ENCODE measurements around the gene STARD9.
A peak's percentile ranks its signal among the peaks of the same experiment; 100 is the strongest.

STARD9 gene

DNA sequence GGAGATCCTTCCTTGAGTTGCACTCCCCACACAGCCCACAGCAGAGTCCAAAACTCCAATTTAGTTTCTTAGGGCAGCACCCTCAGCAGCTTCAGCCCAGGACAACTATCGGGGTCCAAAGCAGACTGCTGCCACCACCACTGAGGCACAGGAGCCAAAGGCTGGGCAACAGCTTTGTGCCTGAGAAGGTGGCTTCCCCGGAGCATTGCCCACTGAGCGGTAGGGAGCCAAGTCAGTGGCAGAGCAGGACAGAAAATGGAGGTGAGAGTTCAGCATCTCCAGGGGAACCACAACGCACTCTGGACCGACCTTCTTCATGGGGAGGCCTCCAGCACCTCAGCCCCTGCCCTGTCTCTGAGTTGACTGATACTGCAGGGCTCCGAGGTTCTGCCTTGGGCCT lies 118.1 kb downstream of the STARD9 start:
- no peak for DNase-seq (ENCODE audit: low read depth in 1 of 2, low spot score in 1 of 2)

DNA sequence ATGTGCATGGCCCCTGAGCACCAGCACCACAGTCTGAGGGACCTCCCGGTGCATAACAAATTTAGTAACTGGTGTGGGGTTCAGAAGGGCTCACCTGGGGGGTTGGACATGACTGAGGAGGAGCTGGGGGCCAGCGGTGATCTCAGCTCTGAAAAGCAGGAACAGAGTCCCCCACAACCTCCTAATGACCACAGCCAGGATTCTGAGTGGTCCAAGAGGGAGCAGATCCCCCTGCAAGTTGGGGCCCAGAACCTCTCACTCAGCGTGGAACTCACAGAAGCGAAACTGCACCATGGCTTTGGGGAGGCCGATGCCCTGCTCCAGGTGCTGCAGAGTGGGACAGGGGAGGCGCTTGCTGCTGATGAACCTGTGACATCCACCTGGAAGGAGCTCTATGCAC lies 118.5 kb downstream of the STARD9 start:
- DNase-seq (ENCODE audit: low read depth in 1 of 2, low spot score in 1 of 2): no peak

DNA sequence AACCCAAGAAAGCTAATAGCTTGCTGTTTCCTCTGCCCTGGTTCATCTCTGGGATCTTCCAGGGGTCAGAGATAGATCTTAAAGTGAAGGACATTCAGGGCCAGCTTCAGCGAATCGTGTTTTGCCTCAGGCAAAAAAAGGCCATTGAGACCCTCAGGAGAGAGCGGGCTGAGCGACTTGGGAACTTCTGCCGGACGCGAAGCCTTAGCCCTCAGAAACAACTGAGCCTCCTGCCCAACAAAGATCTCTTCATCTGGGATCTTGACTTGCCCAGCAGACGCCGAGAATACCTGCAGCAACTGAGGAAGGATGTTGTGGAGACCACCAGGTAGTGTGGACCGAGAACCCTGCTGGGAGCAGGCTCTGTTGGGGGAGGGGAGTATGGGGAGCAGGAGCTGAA lies 119.0 kb downstream of the STARD9 start:
- DNase-seq (ENCODE audit: low read depth in 1 of 2, low spot score in 1 of 2): no peak

DNA sequence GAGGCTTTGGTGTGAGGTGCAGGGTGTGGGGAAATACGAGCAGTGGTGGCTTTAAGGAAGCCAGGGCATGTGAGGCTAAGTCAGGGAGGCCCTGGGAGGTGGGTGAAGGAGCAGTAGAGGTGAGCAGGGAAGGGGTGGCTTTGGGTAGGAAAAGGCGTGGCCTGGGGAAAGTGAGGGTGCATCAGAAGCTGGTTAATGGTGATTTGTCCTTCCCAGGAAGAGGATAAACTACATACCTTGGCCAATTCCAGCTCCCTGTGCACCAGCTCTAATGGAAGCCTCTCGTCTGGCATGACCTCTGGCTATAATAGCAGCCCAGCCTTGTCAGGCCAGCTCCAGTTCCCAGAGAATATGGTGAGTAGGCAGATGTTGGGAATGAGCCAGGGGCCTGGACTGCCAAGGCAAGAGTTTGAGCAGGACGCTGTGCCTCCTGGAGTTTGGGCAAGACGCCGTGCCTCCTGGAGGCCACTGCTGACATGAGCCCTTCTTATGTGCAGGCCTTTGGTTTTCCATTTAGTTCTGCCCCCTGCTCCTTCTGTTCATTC lies 120.2 kb downstream of the STARD9 start:
- no peak for DNase-seq (ENCODE audit: low read depth in 1 of 2, low spot score in 1 of 2)

DNA sequence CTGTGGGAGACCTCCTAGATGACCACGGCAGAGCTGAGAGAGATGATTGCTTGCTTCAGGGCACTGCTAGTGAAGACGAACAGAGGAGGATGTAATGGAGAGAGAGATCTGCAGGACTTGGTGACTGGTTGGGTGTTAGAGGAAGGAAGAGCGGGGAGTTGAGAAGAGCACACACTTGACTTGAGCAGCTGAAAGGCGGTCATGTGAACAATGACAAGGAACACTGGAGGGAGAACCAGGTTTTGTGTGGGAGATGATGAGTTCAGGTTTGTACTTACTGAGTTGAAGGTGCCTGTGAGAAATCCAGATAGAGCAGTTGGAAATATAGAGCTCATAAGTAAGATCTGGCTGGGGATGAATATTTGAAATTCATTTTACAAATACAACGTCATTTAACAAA lies 121.2 kb downstream of the STARD9 start:
- no peak for DNase-seq (ENCODE audit: low read depth in 1 of 2, low spot score in 1 of 2)

DNA sequence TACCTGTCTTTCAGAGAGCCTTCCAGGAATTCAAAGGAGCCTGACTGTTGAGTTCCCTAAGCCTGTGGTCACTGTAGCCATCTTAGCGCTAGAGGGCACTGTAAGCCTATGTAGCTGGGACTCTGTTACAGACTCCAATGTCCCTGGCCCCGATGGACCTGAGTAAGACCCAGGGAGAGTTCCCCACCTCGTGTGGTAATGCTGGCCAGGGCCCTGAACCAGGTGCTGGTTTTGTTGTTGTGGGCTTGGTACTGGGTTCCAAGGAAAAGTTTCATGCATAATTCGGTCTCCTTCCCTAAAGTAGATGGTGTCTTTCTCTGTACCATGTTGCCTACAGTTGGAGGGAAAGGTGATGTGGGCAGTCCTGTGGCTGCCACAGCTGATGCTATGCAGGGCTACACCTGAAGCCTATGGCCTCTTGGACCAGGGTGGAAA lies 129.1 kb downstream of the STARD9 start:
- DNase-seq (ENCODE audit: low read depth in 1 of 2, low spot score in 1 of 2): peak; percentile 8 to 17

DNA sequence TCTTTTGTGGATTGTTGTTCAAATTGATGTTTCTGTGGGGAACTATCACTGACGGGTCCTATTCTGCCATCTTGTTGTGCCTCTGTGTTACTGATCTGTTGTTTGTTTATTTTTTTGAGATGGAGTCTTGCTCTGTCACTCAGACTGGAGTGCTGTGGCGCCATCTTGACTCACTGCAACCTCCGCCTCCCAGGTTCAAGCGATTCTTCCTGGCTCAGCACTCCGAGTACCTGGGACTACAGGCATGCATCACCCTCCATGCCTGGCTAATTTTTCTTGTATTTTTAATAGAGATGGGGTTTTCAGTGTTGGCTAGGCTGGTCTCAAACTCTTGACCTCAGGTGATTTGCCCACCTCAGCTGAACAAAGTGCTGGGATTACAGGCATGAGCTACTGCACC lies 129.9 kb downstream of the STARD9 start:
- no peak for DNase-seq (ENCODE audit: low read depth in 1 of 2, low spot score in 1 of 2)

DNA sequence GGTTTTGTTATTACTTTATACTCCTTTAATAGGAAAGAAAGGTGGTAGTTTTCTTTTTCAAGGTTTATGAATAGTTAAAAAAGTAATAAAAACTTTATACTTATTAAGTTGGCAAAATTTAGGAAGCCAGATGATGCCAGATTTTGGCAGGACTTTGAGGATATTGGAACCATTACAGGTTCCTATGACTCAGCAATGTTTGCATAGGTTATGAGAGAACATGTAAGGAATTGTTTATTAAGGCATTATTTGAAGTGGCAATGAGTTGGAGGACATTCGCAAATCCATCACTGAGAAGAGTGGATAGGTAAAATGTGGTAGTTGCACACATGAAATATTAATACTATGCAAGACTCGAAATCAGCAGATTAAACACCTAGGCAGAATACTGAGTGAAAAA lies 131.7 kb downstream of the STARD9 start:
- DNase-seq (ENCODE audit: low read depth in 1 of 2, low spot score in 1 of 2): no peak

DNA sequence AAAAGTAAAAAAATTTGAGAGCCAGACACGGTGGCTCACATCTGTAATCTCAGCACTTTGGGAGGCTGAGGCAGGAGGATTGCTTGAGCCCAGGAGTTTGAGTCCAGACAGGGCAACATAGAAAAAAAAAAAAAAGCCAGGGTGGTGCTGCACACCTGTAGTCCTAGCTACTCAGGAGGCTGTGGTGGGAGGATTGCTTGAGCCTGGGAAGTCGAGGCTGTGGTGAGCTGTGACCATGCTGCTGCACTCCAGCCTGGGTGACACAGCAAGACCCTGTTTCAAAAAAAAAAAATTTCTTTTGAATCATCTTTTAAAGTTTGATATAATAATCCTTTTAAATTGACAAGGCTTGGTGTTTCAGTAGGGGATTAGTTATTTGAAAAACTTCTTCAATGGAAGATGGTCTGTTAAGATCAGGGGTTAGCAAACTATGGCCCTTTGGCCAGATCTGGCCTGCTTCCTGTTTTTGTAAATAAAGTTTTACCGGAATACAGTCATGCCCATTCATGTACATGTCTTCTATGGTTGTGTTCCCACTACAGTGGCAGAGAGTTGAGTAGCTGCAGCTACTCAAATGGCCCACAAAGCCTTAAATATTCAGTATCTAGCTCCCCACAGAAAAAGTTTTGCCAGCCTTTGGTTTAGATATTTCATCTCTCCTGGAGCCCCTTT lies 132.6 kb downstream of the STARD9 start:
- DNase-seq (ENCODE audit: low read depth in 1 of 2, low spot score in 1 of 2): no peak

DNA sequence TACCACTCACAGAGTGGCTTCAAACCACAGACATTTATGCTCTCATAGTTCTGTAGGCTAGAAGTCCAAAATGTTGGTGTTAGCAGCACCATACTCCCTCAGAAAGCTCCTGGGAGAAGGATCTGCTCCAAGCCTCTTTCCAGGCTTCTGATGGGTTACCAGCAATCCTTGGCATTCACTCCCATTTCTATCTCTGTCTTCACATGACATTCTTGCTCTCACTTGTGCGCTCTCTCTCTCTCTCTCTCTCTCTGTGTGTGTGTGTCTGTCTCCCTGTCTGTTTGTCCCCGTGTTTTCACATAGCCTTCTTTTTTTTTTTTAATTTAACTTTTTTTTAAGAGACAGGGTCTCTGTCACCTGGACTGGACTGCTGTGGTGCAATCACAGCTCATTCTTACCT lies 135.3 kb downstream of the STARD9 start:
- no peak for DNase-seq (ENCODE audit: low read depth in 1 of 2, low spot score in 1 of 2)

DNA sequence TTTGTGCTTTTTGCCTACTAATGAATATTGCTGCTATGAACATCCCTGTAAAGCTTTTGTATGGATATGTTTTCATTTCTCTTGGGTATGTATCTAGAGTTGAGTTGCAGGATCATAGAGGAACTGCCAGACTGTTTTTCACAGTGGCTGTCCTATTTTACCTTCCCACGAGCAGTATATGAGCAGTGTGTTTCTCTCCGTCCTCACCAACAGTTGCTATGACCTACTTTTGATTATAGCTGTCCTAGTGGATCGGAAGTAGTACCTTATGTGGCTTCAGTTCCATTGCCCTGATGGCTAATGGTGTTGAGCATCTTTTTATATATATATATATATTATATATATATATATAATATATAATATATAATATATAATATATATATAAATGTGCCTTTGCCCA lies 136.3 kb downstream of the STARD9 start:
- DNase-seq (ENCODE audit: low read depth in 1 of 2, low spot score in 1 of 2): no peak

DNA sequence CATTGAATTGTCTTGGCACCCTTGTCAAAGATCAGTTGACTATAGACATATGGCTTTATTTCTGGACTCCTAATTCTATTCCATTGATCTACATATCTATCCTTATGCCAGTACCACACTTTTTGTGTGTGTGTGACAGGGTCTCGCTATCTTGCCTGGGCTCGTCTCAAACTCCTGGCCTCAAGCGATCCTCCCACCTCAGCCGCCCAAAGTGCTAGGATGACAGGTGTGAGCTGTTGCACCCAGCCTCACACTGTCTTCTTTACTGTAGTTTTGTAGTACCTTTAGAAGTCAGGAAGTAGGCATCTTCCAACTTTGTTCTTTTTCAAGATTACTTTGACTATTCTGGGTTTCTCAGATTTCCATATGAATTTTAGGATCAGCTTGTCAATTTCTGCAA lies 137.2 kb downstream of the STARD9 start:
- DNase-seq (ENCODE audit: low read depth in 1 of 2, low spot score in 1 of 2): no peak

DNA sequence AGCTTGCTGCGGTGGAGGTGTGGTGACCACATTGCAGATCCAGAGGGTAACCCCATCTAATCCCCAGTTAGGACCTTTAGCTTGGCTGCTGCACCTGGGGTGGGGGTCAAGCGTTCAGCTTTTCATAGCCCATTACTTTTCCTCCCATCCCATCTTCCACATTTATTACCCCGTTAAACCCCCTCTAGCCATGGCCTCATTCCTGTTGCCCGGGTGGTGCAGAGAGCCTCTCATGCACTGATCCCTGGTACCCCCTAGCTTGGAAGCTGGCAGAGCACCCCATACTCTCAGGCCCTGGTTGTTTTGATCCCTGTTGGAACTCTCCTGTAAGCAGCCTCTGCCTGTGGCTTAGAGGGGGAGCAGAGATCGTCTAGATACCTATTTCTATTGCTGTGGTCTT lies 140.7 kb downstream of the STARD9 start:
- DNase-seq (ENCODE audit: low read depth in 1 of 2, low spot score in 1 of 2): no peak

DNA sequence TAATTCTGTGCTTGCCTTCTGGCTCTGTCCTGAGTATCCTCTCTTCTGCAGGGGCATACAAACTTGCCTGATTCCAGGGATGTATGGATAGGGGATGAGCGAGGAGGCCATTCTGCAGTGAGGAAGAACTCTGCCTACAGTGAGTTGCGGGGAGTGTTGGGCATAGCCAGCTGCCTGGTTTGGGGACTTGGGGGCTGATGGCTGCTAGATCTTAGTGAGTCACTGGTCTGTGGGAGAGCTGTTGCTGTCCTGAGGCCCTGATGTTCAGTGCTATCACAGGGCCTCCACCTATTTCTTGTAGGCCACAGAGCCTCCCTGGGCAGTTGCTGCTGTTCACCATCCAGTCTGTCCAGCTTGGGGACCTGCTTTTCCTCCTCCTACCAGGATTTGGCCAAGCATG lies 141.2 kb downstream of the STARD9 start:
- DNase-seq (ENCODE audit: low read depth in 1 of 2, low spot score in 1 of 2): no peak

DNA sequence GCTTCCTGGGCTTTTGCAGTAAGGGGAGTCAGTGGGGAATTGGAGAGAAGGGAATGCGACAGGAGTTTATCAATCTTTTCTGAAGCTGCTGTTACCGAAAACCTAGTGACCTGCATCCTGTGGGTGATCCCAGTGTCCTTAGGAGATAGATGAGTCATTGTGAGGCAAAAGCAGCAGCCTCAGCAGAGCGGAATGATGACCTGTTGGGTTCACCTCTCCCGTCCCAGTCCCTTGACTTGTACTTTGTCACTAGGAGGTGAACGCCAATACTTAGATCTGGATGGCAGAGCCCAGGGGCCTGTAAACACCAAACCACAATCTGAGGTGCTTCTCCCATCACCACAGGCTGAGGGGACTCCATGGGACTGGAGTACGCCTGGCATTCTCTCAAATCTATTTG lies 143.6 kb downstream of the STARD9 start:
- no peak for DNase-seq (ENCODE audit: low read depth in 1 of 2, low spot score in 1 of 2)

DNA sequence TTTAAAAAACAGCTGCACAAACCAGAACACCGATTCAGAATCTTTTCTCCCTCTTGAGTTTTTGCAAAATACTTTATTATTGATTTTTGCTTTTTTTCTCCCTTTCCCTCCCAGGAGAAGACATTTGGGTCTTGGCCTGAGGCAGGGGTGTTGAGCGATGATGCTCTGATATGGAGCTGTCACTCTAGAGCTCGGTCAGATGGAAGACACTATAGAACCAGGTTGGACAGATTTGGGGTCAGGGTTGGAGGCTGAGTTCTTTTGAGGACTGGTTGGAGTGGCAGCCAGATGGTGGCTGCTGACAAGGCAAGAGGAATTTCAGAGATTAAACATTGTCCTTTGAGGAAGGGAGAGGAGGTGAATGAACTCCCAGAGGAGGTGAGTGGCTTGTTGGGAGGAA lies 144.7 kb downstream of the STARD9 start:
- DNase-seq (ENCODE audit: low read depth in 1 of 2, low spot score in 1 of 2): no peak

DNA sequence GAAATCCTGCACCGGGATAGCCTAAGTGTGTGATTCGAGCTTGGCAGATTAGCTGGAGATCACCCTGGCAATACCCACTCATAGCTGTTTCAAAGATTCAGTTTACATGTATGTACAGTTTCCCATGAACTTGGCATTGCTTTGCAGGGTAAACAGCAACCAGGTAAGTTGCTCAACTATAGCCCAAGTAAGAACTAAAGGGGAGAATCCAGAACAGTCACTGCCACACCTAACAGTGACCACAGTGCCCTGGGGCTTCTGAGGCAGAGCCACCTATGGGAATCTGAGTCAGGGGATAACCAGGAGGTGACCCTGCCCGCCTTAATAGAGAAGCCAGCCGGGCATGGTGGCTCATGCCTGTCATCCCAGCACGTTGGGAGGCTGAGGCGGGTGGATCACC lies 145.6 kb downstream of the STARD9 start:
- DNase-seq (ENCODE audit: low read depth in 1 of 2, low spot score in 1 of 2): no peak

DNA sequence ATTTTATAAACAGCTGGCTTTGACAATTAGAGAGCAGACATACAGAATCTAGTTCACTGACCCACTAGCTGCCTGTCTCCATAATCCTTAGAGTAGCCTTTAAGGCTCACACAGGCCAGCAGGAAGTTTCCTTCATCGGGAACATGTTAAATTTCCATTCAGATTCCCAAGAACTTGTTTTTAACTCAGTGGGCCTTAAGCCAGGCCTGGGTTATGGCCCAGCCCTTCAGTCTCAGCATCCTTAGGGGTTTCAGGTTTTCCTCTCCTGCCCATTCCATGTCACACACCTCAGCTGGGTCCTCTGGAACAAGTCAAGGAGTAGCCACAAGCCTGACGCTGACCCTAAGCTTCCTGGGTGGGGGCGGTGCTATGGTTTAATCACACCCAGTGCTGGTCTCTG lies 146.5 kb downstream of the STARD9 start:
- no peak for DNase-seq (ENCODE audit: low read depth in 1 of 2, low spot score in 1 of 2)

DNA sequence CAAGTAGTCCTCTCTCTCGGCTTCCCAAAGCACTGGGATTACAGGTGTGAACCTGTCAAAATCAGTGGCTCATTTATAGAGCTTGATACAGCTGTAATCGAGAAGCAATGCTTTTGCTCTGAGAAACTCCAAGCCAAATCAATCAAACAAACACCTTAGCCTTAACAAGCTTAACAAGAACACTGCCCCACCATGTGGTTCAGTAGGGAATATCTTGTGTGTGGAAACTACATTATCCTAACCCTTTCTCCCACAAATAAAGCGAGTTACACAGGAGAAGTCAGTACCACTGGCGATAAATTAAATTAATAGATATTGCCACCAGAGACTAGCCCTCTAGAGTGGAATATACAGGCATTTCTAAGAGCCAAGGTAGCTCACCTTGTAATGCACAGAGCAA lies 147.7 kb downstream of the STARD9 start:
- no peak for DNase-seq (ENCODE audit: low read depth in 1 of 2, low spot score in 1 of 2)

DNA sequence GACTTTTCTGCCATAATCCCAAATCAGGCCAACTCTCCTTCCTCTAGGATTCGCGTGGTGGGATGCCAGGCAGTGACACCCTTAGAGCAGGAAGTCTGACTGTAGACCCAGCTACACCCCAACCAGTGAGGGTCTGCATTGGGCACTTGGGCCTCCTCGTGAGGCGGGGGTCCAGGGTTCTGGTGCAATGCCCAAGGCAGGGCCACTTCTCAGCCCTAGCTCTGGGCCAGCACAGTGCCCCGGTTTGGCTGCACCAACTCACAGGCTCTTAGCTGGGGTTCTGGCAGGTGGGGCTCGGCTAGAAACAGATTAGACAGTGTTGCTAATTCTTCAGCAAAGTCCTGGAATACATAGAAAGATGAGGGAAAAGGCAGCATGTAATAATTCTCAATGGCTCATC lies 148.9 kb downstream of the STARD9 start:
- no peak for DNase-seq (ENCODE audit: low read depth in 1 of 2, low spot score in 1 of 2)

DNA sequence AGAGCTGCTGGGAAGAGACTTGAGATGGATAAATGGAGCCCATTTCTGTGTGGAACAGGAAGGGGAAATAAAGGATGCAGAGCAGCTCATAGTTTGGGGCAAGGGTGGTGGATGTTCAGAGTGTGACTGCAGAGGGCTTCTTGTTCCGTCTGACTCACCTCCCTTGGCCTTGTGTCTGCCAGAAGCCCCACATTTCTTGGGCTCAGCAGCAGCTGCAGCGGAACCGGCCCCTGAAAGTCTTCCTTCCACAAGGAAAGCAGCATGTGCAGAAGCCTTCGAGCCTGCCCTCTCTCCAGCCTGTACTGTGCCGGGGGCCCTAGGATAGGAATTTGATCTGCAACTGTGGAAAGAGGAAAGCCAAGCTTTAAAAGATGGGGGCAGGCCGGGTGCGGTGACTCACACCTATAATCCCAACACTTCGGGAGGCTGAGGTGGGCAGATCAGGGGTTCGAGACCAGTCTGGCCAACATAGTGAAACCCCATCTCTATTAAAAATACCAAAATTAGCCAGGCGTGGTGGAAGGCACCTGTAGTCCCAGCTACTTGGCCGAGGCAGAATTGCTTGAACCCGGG lies 150.0 kb downstream of the STARD9 start:
- no peak for DNase-seq (ENCODE audit: low read depth in 1 of 2, low spot score in 1 of 2)

DNA sequence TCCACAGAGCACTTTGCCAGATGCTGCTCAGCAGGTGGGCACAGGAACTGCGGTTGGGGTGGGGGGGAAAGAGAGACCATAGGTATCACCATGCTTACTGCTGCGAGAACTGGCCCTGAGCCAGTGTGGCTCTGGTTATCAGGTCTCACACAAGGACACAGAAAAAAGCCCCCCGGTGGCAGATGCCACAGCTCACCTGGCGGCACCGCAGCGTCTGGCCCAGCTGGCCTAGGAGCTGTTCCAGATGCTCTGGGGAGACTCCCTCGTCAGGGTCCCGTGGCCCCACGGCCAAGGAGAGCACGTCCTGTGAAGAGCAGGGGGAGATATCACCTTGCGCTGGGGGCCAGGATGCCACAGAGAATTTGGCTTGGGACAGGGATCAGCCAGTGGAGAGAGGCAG lies 150.7 kb downstream of the STARD9 start:
- no peak for DNase-seq (ENCODE audit: low read depth in 1 of 2, low spot score in 1 of 2)

DNA sequence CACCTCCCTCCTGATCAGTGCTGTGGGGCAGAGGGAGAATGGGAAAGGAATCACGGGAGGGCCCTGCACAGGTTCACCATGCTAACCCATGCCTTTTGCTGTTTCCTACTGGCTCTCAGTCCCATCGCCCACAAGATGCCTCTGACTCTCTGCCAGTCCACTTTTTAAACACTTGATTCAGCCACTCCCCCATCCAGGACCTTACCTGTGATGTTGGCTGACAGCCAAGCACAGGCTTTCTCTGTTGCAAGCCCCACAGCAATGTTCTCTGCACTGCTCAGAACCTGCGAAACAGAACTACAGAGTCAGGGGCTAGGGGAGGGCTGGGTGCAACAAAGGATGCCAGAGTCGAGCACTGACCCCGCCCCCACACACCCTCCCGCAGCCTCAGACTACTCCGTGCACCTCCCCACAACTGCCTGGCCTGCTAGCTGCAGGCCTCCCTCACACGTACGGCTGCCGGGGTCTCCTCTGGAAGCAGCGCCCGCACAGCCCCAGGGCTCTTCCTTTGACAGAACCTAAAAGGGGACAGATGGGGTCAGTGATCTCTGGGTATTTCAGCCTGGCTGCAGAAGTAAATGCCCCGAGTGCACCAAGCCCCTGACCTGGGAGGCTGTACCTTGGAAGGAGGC lies 152.5 kb downstream of the STARD9 start:
- DNase-seq (ENCODE audit: low read depth in 1 of 2, low spot score in 1 of 2): no peak
